MM.1S (cell line): ENCODE measurements around the gene IL11RA.

ENCODE experiments used
- DNase-seq: peaks from one replicate; pipeline ENCODE4 v3.0.0-alpha.2; 2015
- H2AFZ ChIP-seq: fragments of 300-600 bp; sonication (generic); 2 replicates; pipeline ENCODE4 v1.6.0; 2016; ENCODE audit warnings: antibody characterized with exemption, low read length
- H3F3A ChIP-seq: fragments of 300-600 bp; sonication (generic); 2 replicates; pipeline ENCODE4 v1.6.1; 2016; ENCODE audit warnings: mild to moderate bottlenecking, antibody characterized with exemption, low read length, moderate library complexity, mixed read lengths; ENCODE audit not compliant: insufficient read depth
- H3K27ac ChIP-seq: fragments of 300-600 bp; sonication (generic); 2 replicates; pipeline ENCODE4 v1.5.1; 2016; ENCODE audit warnings: mild to moderate bottlenecking, low read length
- H3K27me3 ChIP-seq: fragments of 300-600 bp; sonication (generic); replicated peaks from 2 replicates; pipeline ENCODE4 v1.6.0; 2016; ENCODE audit warnings: low read length; ENCODE audit not compliant: insufficient read depth
- H3K36me3 ChIP-seq: fragments of 300-600 bp; sonication (generic); replicated peaks from 2 replicates; pipeline ENCODE4 v1.6.1; 2016; ENCODE audit warnings: mild to moderate bottlenecking, low read length, mixed read lengths; ENCODE audit not compliant: insufficient read depth
- H3K4me1 ChIP-seq: fragments of 300-600 bp; sonication (generic); 2 replicates; pipeline ENCODE4 v1.6.1; 2016; ENCODE audit warnings: low read length, mixed read lengths
- H3K4me2 ChIP-seq: fragments of 300-600 bp; sonication (generic); 2 replicates; pipeline ENCODE4 v1.6.0; 2016; ENCODE audit warnings: low read depth, low read length
- H3K4me3 ChIP-seq: fragments of 300-600 bp; sonication (generic); 2 replicates; pipeline ENCODE4 v1.5.1; 2016; ENCODE audit warnings: low read length, mixed read lengths
- H3K79me2 ChIP-seq: fragments of 300-600 bp; sonication (generic); 2 replicates; pipeline ENCODE4 v1.6.1; 2016; ENCODE audit warnings: mixed run types, low read length, mixed read lengths
- H3K9ac ChIP-seq: fragments of 300-600 bp; sonication (generic); 2 replicates; pipeline ENCODE4 v1.6.1; 2016; ENCODE audit warnings: low read length, mixed read lengths
- H3K9me2 ChIP-seq: fragments of 300-600 bp; sonication (generic); replicated peaks from 2 replicates; pipeline ENCODE4 v1.6.1; 2016; ENCODE audit warnings: mild to moderate bottlenecking, low read length, mixed read lengths; ENCODE audit not compliant: insufficient read depth
- H3K9me3 ChIP-seq: fragments of 300-600 bp; sonication (generic); replicated peaks from 2 replicates; pipeline ENCODE4 v1.6.1; 2016; ENCODE audit warnings: mild to moderate bottlenecking, low read length, mixed read lengths; ENCODE audit not compliant: insufficient read depth
- H4K20me1 ChIP-seq: fragments of 300-600 bp; sonication (generic); 2 replicates; pipeline ENCODE4 v1.6.1; 2016; ENCODE audit warnings: mild to moderate bottlenecking, low read length, moderate library complexity, mixed read lengths; ENCODE audit not compliant: insufficient read depth
- EZH2 ChIP-seq: fragments of 300-600 bp; sonication (generic); optimal IDR thresholded peaks from 2 replicates; pipeline ENCODE3; 2017; ENCODE audit warnings: low read depth, mild to moderate bottlenecking, antibody characterized with exemption, low read length, mixed read lengths
- EZH2phosphoT487 ChIP-seq: fragments of 300-600 bp; sonication (generic); IDR thresholded peaks from 2 replicates; pipeline ENCODE4 v1.6.1; 2018; ENCODE audit warnings: antibody characterized with exemption, low read length
- TF ChIP-seq, protein P1 (sequence below): fragments of 300-600 bp; sonication (generic); IDR thresholded peaks from 2 replicates; pipeline ENCODE4 v1.5.1; 2016; ENCODE audit warnings: antibody characterized with exemption, low read length, mixed read lengths

Gene IL11RA

DNA sequence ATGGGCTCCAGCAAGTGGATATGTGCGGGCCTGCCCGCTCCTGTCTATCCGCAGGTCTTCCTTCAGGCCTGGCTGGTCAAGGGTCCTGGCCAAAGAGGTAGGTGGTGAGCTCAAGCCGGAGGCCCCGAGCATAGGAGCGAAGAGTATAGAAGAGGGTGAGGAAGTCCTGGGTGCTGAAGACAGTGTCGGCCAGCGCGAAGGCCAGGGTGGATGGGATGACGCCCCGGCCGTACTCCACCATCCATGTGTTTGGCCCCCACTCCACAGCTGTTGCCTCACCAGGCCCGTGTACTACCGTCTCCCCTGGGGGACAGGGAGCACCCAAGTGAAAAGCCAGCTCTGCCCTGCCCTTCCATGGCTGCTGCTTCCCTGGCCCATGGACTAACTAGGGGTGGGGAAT, 16.4 kb upstream of the IL11RA start:
- H3F3A ChIP-seq, result peaks cover 7% of the 10 kb centered on the region; the same call in 1 of the 2 replicates

DNA sequence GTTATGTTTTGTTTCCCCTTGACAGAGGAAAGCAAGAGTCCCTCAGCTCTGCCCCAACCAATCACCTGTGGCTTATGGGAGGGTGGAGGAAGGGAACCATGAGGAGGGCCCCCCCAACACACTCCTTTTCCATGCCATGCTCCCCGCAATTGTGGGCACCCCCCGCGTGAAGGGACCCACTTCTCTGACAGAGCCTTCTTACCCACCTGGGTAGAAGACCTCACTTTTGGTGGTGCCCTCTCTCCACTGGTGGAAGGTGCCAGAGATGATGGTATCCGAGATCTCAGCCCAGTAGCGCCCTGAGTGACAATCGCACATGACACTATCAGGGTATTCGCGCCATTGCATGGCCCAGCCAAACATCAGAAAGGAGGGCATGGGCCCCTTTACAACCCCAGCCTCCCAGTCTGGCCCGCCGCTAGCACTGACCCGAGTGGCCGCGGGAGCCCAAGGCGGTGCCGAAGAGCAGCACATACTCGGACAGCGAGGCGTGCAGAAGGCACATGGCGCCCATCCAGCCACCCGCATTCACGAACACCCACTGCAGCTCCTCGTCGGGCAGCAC, 15.1 kb upstream of the IL11RA start:
- no peak for TF ChIP-seq EZH2phosphoT487
- TF ChIP-seq EZH2, result no peak
- TF ChIP-seq, protein P1, sequence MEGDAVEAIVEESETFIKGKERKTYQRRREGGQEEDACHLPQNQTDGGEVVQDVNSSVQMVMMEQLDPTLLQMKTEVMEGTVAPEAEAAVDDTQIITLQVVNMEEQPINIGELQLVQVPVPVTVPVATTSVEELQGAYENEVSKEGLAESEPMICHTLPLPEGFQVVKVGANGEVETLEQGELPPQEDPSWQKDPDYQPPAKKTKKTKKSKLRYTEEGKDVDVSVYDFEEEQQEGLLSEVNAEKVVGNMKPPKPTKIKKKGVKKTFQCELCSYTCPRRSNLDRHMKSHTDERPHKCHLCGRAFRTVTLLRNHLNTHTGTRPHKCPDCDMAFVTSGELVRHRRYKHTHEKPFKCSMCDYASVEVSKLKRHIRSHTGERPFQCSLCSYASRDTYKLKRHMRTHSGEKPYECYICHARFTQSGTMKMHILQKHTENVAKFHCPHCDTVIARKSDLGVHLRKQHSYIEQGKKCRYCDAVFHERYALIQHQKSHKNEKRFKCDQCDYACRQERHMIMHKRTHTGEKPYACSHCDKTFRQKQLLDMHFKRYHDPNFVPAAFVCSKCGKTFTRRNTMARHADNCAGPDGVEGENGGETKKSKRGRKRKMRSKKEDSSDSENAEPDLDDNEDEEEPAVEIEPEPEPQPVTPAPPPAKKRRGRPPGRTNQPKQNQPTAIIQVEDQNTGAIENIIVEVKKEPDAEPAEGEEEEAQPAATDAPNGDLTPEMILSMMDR, result no peak
- H3F3A ChIP-seq, result peaks cover 7% of the 10 kb centered on the region; the same call in 1 of the 2 replicates
- peak overlapping the region; percentile 79 for H3K4me2 ChIP-seq
- no peaks in the 10 kb centered on the region for H4K20me1 ChIP-seq
- no peaks in the 10 kb centered on the region for H3K9me2 ChIP-seq
- H3K79me2 ChIP-seq, result peaks cover 25% of the 10 kb centered on the region
- no peaks in the 10 kb centered on the region for H3K27me3 ChIP-seq
- peak overlapping the region; percentile 81 for H2AFZ ChIP-seq
- peaks cover 4% of the 10 kb centered on the region for H3K4me1 ChIP-seq
- DNase-seq, result peak; percentile 8
- H3K9ac ChIP-seq, result peak overlapping the region; percentile 90
- peak overlapping the region; percentile 95 for H3K4me3 ChIP-seq
- peak overlapping the region; percentile 62; the same call in 1 of the 2 replicates for H3K27ac ChIP-seq
- no peaks in the 10 kb centered on the region for H3K36me3 ChIP-seq
- H3K9me3 ChIP-seq, result no peaks in the 10 kb centered on the region

More for the DNA sequence above, 16.4 kb upstream of the IL11RA start:
- H3K9ac ChIP-seq, result no peak overlapping the region
- H3K4me3 ChIP-seq, result no peak overlapping the region
- H4K20me1 ChIP-seq, result no peaks in the 10 kb centered on the region
- peaks cover 25% of the 10 kb centered on the region for H3K79me2 ChIP-seq
- no peak for DNase-seq
- TF ChIP-seq EZH2 (no peak), EZH2phosphoT487 (no peak)
- TF ChIP-seq, protein P1, result no peak
- no peak overlapping the region for H3K27ac ChIP-seq
- peaks cover 9% of the 10 kb centered on the region for H3K27me3 ChIP-seq
- H3K4me2 ChIP-seq, result 0 out of 2 replicates have a peak overlapping the region, but pooled peaks have one; percentile 16
- no peaks in the 10 kb centered on the region for H3K36me3 ChIP-seq
- H3K9me3 ChIP-seq, result no peaks in the 10 kb centered on the region
- H3K4me1 ChIP-seq, result peaks cover 4% of the 10 kb centered on the region
- no peak overlapping the region for H2AFZ ChIP-seq
- H3K9me2 ChIP-seq, result no peaks in the 10 kb centered on the region

DNA sequence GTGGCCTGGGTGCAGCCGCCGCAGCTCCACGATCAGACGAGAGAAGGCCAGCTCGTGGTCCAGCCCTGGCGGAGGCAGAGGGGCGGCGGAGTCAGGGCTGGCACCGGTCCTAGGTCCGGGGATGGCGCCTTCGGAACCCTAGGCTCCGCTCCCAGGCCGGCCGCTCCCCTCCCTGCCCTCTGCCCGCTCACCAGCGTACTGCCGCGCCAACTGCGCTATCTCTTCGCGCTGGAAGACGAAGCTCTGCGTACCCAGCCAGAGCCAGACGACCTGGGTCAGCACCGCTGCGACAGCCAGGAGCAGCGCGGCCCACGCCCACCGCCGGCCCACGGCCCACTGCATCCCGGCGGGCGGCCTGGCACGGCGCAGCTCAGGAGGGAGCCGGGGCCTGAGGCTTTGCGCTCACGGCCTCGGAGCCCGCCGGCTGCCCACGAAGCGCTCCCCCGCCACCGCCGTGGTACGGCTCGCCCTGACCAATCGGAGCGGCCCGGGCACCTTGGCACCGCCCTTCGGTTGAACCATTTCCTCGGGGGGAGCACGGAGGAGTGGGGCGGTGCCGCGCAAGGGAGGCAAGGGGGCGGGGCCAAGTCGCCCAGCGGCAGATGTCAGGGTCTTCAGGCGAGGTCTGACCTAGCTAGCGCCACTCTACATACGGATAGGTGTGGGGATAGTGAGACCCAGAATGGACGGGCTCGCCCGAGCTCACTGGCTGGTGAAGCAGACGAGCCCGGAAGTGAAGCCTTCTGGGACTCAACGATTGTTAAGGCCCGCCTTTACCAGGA, 14.4 kb upstream of the IL11RA start, which contains the start of gene SIGMAR1:
SIGMAR1 (minus strand) TSS at position 432 of the 782 bp plus-strand sequence; CDS start at position 342, 90 bp downstream.
- Histone ChIP-seq H3K9me3 (no peaks in the 10 kb centered on the region), H4K20me1 (no peaks in the 10 kb centered on the region), H3K4me3 (peak within 1 kb of the TSS; percentile 95), H3K9me2 (no peaks in the 10 kb centered on the region), H3K4me1 (peaks cover 4% of the 10 kb centered on the region), H3K79me2 (peaks cover 25% of the 10 kb centered on the region), H3F3A (peaks cover 7% of the 10 kb centered on the region; the same call in 1 of the 2 replicates), H3K4me2 (peak within 1 kb of the TSS; percentile 79), H3K36me3 (no peaks in the 10 kb centered on the region), H2AFZ (peak within 1 kb of the TSS; percentile 88), H3K27ac (peak within 1 kb of the TSS; percentile 62), H3K27me3 (no peaks in the 10 kb centered on the region), H3K9ac (peak within 1 kb of the TSS; percentile 90)
- TF ChIP-seq, protein P1, result no peak
- TF ChIP-seq EZH2phosphoT487, result no peak
- TF ChIP-seq EZH2, result no peak
- DNase-seq, result peak; percentile 94
